Measurements from ENCODE around the gene IDE.

The IDE gene

GRCh38 chr10:92434385-92434784, 139.5 kb downstream of the IDE start:
- no peak overlapping the region for H2AFZ ChIP-seq
- no peak overlapping the region for H3K4me2 ChIP-seq (ENCODE audit: low read length)
- H3K4me1 ChIP-seq, result no peaks in the 10 kb centered on the region
- H3K27me3 ChIP-seq (ENCODE audit: control insufficient read depth, insufficient read depth, low read length), result no peaks in the 10 kb centered on the region
- H3K36me3 ChIP-seq (ENCODE audit: control insufficient read depth, insufficient read depth, low read length), result no peaks in the 10 kb centered on the region
- H3K9ac ChIP-seq, result no peak overlapping the region
- H3K79me2 ChIP-seq, result no peaks in the 10 kb centered on the region
- H3K27ac ChIP-seq, result no peak overlapping the region
- no peak overlapping the region for H3K4me3 ChIP-seq (ENCODE audit: low read depth, low read length)
- H3K9me3 ChIP-seq (ENCODE audit: control insufficient read depth, low read length), result no peaks in the 10 kb centered on the region
- TF ChIP-seq CTCF (IDR thresholded peaks at IDR 0.05), result no peak

DNA sequence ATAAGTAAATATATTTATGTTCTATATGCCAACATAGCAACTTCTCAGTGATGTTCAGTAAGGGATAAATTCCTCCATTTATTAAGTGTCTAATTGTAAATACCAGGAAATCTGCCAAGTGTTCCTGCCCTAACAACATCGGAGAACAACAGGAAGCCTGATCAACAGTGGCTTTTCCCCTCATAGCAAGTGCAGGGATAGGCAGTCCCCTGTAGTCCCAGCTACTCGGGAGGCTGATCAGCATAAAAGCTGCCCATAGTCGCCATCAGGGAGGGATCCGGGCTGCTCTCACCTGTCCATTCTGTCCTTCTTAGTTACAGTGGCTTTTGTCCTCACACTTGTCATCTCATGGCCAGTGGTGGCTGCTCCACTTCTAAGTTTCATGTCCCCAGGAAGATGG, 141.3 kb downstream of the IDE start:
- Histone ChIP-seq H3K79me2 (no peaks in the 10 kb centered on the region), H3K36me3 (ENCODE audit: control insufficient read depth, insufficient read depth, low read length) (no peaks in the 10 kb centered on the region), H3K9me3 (ENCODE audit: control insufficient read depth, low read length) (no peaks in the 10 kb centered on the region), H2AFZ (peak overlapping the region; percentile 2), H3K4me1 (no peaks in the 10 kb centered on the region), H3K4me3 (ENCODE audit: low read depth, low read length) (no peak overlapping the region), H3K27ac (no peak overlapping the region), H3K9ac (no peak overlapping the region), H3K27me3 (ENCODE audit: control insufficient read depth, insufficient read depth, low read length) (no peaks in the 10 kb centered on the region), H3K4me2 (ENCODE audit: low read length) (no peak overlapping the region)
- no peak for TF ChIP-seq CTCF (IDR thresholded peaks at IDR 0.05)

- H3K4me2 ChIP-seq (ENCODE audit: low read length), result no peak overlapping the region
- H3K4me3 ChIP-seq (ENCODE audit: low read depth, low read length), result no peak overlapping the region
- H3K79me2 ChIP-seq, result no peaks in the 10 kb centered on the region
- no peak overlapping the region for H3K9ac ChIP-seq
- H3K4me1 ChIP-seq, result no peaks in the 10 kb centered on the region
- H3K27ac ChIP-seq, result no peak overlapping the region
- H2AFZ ChIP-seq, result no peak overlapping the region
- no peaks in the 10 kb centered on the region for H3K36me3 ChIP-seq (ENCODE audit: control insufficient read depth, insufficient read depth, low read length)
- H3K9me3 ChIP-seq (ENCODE audit: control insufficient read depth, low read length), result no peaks in the 10 kb centered on the region
- no peaks in the 10 kb centered on the region for H3K27me3 ChIP-seq (ENCODE audit: control insufficient read depth, insufficient read depth, low read length)
- no peak for TF ChIP-seq CTCF (IDR thresholded peaks at IDR 0.05)
Observed at GRCh38 chr10:92430103-92430502, 143.8 kb downstream of the IDE start.

GRCh38 chr10:92421550-92421949, 152.3 kb downstream of the IDE start:
- Histone ChIP-seq H3K27ac (no peak overlapping the region), H3K36me3 (ENCODE audit: control insufficient read depth, insufficient read depth, low read length) (no peaks in the 10 kb centered on the region), H3K4me2 (ENCODE audit: low read length) (no peak overlapping the region), H3K9ac (no peak overlapping the region), H3K4me1 (no peaks in the 10 kb centered on the region), H3K27me3 (ENCODE audit: control insufficient read depth, insufficient read depth, low read length) (no peaks in the 10 kb centered on the region), H3K79me2 (no peaks in the 10 kb centered on the region), H3K4me3 (ENCODE audit: low read depth, low read length) (no peak overlapping the region), H3K9me3 (ENCODE audit: control insufficient read depth, low read length) (peaks cover 4% of the 10 kb centered on the region), H2AFZ (no peak overlapping the region)
- no peak for TF ChIP-seq CTCF (IDR thresholded peaks at IDR 0.05)

- H3K27me3 ChIP-seq (ENCODE audit: control insufficient read depth, insufficient read depth, low read length), result no peaks in the 10 kb centered on the region
- no peaks in the 10 kb centered on the region for H3K79me2 ChIP-seq
- no peak overlapping the region for H3K9ac ChIP-seq
- no peaks in the 10 kb centered on the region for H3K36me3 ChIP-seq (ENCODE audit: control insufficient read depth, insufficient read depth, low read length)
- H3K9me3 ChIP-seq (ENCODE audit: control insufficient read depth, low read length), result peaks cover 4% of the 10 kb centered on the region
- no peak overlapping the region for H3K4me3 ChIP-seq (ENCODE audit: low read depth, low read length)
- H3K4me1 ChIP-seq, result no peaks in the 10 kb centered on the region
- no peak overlapping the region for H3K27ac ChIP-seq
- peak overlapping the region; percentile 84 for H2AFZ ChIP-seq
- peak overlapping the region; percentile 42 for H3K4me2 ChIP-seq (ENCODE audit: low read length)
- TF ChIP-seq CTCF (IDR thresholded peaks at IDR 0.05), result no peak
Observed at GRCh38 chr10:92420546-92421275, 153.2 kb downstream of the IDE start.

Measured in parathyroid adenoma (tissue), 2 donors.